B cell (primary cell): ENCODE results near the gene SMAD7. TPM values are rescaled to one million over a fixed set of nuclear protein-coding genes. Genes with fewer than 3 reads are reported as not detected.

ENCODE experiments used
- ATAC-seq: fragments of 200-7000 bp; cut with Tn5 transposase; one replicate; pipeline ENCODE4 v1.10.0; 2021; ENCODE audit warnings: low read depth, mild to moderate bottlenecking, moderate number of reproducible peaks, moderate library complexity
- CTCF ChIA-PET: fragments of 350-600 bp; sonication (Branson Sonifier 250); formaldehyde crosslinking; loops from one replicate; lab custom pipeline; 2021; ENCODE audit warnings: antibody characterized with exemption, inconsistent platforms; lab: Charles Lee
- POLR2A ChIA-PET: fragments of 350-600 bp; sonication (Branson Sonifier 250); formaldehyde crosslinking; loops from one replicate; lab custom pipeline; 2021; ENCODE audit warnings: antibody characterized with exemption; lab: Charles Lee
- DNase-seq: peaks from one replicate; pipeline ENCODE4 v3.0.0; 2013
- H2AFZ ChIP-seq: 2 replicates; pipeline ENCODE4 v1.6.1; 2012; ENCODE audit warnings: mild to moderate bottlenecking, low read depth, low read length; ENCODE audit not compliant: insufficient read depth, poor library complexity, severe bottlenecking
- H3K27ac ChIP-seq, 2 donors: 1 replicate in 1 of 2; 2 replicates in 1 of 2; pipeline ENCODE4 v1.5.1; 2012 to 2013; ENCODE audit warnings: low read length in 2 of 2, mild to moderate bottlenecking in 2 of 2, moderate library complexity in 1 of 2
- H3K27me3 ChIP-seq, 4 experiments: fragments of 200-600 bp in 1 of 4; sonication (generic) in 1 of 4; replicated peaks in 1 of 4; 1 replicate in 2 of 4; 2 replicates in 2 of 4; pipeline versions ENCODE4 v1.6.1 to v1.7.0; 2013 to 2016; ENCODE audit warnings: low read length in 3 of 4, mild to moderate bottlenecking in 2 of 4, mixed read lengths in 1 of 4, moderate library complexity in 1 of 4; ENCODE audit not compliant: insufficient read depth in 4 of 4, control insufficient read depth in 3 of 4; ENCODE audit errors: control extremely low read depth in 1 of 4
- H3K36me3 ChIP-seq, 2 experiments: replicated peaks in 1 of 2; 1 replicate in 1 of 2; 2 replicates in 1 of 2; pipeline versions ENCODE4 v1.6.1 to v1.7.1; 2013; ENCODE audit warnings: low read length in 1 of 2; ENCODE audit not compliant: insufficient read depth in 2 of 2, control insufficient read depth in 1 of 2; ENCODE audit errors: control extremely low read depth in 1 of 2, extremely low read depth in 1 of 2
- H3K4me1 ChIP-seq, 2 donors: fragments of 200-600 bp in 1 of 2; sonication (generic) in 1 of 2; 1 replicate in 1 of 2; 2 replicates in 1 of 2; pipeline versions ENCODE4 v1.5.1 to v1.6.1; 2013 to 2017; ENCODE audit warnings: low read length in 2 of 2; ENCODE audit not compliant: control insufficient read depth in 2 of 2, insufficient read depth in 2 of 2
- H3K4me2 ChIP-seq: replicated peaks from 2 replicates; pipeline ENCODE3; 2012; ENCODE audit warnings: mild to moderate bottlenecking, low read depth, low read length; ENCODE audit not compliant: poor library complexity, severe bottlenecking
- H3K4me3 ChIP-seq, 5 experiments: fragments of 200-600 bp in 1 of 5; sonication (generic) in 1 of 5; 1 replicate in 3 of 5; 2 replicates in 2 of 5; pipeline versions ENCODE4 v1.5.1 to v1.7.0; 2011 to 2016; ENCODE audit warnings: low read length in 4 of 5, mild to moderate bottlenecking in 4 of 5, low read depth in 2 of 5, control low read depth in 1 of 5, moderate library complexity in 1 of 5; ENCODE audit not compliant: insufficient read depth in 1 of 5; ENCODE audit errors: control extremely low read depth in 1 of 5, extremely low read depth in 1 of 5
- H3K79me2 ChIP-seq: fragments of 200-600 bp; sonication (generic); one replicate; pipeline ENCODE4 v1.6.0; 2016; ENCODE audit warnings: low read length; ENCODE audit not compliant: control insufficient read depth, insufficient read depth
- H3K9ac ChIP-seq: fragments of 200-600 bp; sonication (generic); 2 replicates; pipeline ENCODE4 v1.6.1; 2017; ENCODE audit warnings: mild to moderate bottlenecking, low read length, moderate library complexity
- H3K9me3 ChIP-seq, 3 donors: one replicate each; pipeline versions ENCODE4 v1.6.1 to v1.7.1; 2013; ENCODE audit warnings: low read length in 2 of 3; ENCODE audit not compliant: control insufficient read depth in 2 of 3, insufficient read depth in 1 of 3; ENCODE audit errors: control extremely low read depth in 1 of 3
- H4K20me1 ChIP-seq: 2 replicates; pipeline ENCODE4 v1.6.0; 2012; ENCODE audit warnings: mild to moderate bottlenecking, low read length; ENCODE audit not compliant: insufficient read depth, control insufficient read depth, poor library complexity, severe bottlenecking
- H3K27ac Mint-ChIP-seq: one replicate; pipeline ENCODE4 v1.8.0; 2021; ENCODE audit warnings: mixed read lengths
- H3K27me3 Mint-ChIP-seq: one replicate; pipeline ENCODE4 v1.8.0; 2021; ENCODE audit warnings: mixed read lengths
- H3K4me1 Mint-ChIP-seq: one replicate; pipeline ENCODE4 v1.8.0; 2021; ENCODE audit warnings: mixed read lengths
- H3K4me3 Mint-ChIP-seq: one replicate; pipeline ENCODE4 v1.8.0; 2021; ENCODE audit warnings: mixed read lengths
- H3K9me3 Mint-ChIP-seq: one replicate; pipeline ENCODE4 v1.8.0; 2022; ENCODE audit warnings: mixed read lengths; ENCODE audit not compliant: insufficient read depth
- EZH2 ChIP-seq: IDR thresholded peaks from 2 replicates; pipeline ENCODE4 v1.6.1; 2012; ENCODE audit warnings: borderline replicate concordance, low read depth, mild to moderate bottlenecking, moderate library complexity, low read length; ENCODE audit not compliant: insufficient read depth, poor library complexity, severe bottlenecking
- WGBS: methylation state at CpG from one replicate; pipeline ENCODE4 v1.1.5; 2013; ENCODE audit warnings: missing lambda C conversion rate; ENCODE audit not compliant: insufficient coverage; 5-methylcytosine and 5-hydroxymethylcytosine counted together
- intact Hi-C: fragments of 100-400 bp; cut with micrococcal nuclease; formaldehyde crosslinking; loops from one replicate; pipeline ENCODE4 v1.10.0; 2022
- polyA plus RNA-seq: library from polyadenylated mRNA; depleted of rRNA; stranded (reverse); fragments of >200 nt; gene quantifications from 2 replicates; pipeline ENCODE4 v1.2.3, GENCODE V29; 2012
- total RNA-seq, 2 donors: library from RNA; stranded (reverse); fragments of 120-200 nt in 1 of 2; gene quantifications; 1 replicate in 1 of 2; 2 replicates in 1 of 2; pipeline versions ENCODE4 v1.2.3 to v1.2.4, GENCODE V29; 2013 to 2022
- TF ChIP-seq, protein P1 (sequence below): fragments of 200-600 bp; IDR thresholded peaks from one replicate; pipeline ENCODE4 v1.8.0; 2022; ENCODE audit warnings: antibody characterized with exemption, mild to moderate bottlenecking

SMAD7 gene
- total and polyA plus RNA-seq, 2 donors (not counting 1 experiment from before 2014, with no cell fraction given), result 10.1 to 20.9 TPM

DNA sequence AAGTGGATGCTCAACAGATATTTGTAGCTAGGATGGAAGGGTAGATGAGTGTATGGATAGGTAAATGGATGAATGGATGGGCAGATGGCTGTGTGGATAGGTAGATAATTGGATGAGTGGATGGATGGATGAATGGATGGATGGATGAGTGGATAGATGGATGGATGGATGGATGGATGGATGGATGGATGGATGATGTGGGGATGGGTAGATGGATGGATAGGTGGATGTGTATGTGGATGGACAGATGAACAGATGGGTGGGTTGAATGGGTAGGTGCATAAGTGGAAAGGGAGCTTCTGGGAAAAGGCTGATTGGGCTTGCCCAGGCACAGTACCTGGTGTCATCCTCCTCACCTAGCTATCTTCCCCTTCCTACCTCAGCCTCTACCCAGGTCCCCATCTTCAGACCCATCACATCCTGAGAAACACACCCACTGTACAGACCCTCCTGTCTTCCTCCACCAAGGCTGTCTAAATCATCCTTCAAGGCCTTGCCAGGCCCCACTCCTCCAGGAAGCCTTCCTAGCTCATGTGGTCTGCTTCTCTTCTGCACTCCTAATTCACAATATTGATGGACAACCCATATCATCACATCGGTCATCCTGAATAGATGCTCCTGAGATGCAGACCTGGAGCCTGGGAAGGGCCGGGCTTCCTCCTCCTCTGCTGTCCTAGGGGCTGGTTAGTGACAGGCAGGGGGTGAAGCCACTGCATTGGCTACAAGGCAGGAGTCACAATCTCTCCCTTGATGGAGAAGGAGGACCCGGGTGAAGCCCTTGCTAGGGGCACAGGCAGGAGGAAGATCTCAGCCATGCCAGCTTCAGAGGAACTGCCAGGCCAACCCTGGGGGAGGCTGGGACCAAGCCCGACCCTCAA, 49.4 kb downstream of the SMAD7 start:
- Mint-ChIP-seq H3K4me3 (no peak overlapping the region), H3K27me3 (peaks cover 6% of the 10 kb centered on the region), H3K9me3 (peaks cover 9% of the 10 kb centered on the region), H3K27ac (no peak overlapping the region), H3K4me1 (peaks cover 12% of the 10 kb centered on the region)
- Histone ChIP-seq H3K4me2 (no peak overlapping the region), H3K9ac (no peak overlapping the region), H3K4me1 (peaks cover 10 to 11% of the 10 kb centered on the region in 2 donors), H2AFZ (no peak overlapping the region), H3K36me3 (no peaks in the 10 kb centered on the region), H3K79me2 (no peaks in the 10 kb centered on the region), H3K9me3 (peaks cover 0 to 22% (median 10%) of the 10 kb centered on the region in 3 donors), H3K27ac (no peak overlapping the region), H3K4me3 (no peak overlapping the region), H3K27me3 (no peaks in the 10 kb centered on the region), H4K20me1 (no peaks in the 10 kb centered on the region)
- ChIA-PET POLR2A (no interaction called here), CTCF (no interaction called here)
- TF ChIP-seq, protein P1, sequence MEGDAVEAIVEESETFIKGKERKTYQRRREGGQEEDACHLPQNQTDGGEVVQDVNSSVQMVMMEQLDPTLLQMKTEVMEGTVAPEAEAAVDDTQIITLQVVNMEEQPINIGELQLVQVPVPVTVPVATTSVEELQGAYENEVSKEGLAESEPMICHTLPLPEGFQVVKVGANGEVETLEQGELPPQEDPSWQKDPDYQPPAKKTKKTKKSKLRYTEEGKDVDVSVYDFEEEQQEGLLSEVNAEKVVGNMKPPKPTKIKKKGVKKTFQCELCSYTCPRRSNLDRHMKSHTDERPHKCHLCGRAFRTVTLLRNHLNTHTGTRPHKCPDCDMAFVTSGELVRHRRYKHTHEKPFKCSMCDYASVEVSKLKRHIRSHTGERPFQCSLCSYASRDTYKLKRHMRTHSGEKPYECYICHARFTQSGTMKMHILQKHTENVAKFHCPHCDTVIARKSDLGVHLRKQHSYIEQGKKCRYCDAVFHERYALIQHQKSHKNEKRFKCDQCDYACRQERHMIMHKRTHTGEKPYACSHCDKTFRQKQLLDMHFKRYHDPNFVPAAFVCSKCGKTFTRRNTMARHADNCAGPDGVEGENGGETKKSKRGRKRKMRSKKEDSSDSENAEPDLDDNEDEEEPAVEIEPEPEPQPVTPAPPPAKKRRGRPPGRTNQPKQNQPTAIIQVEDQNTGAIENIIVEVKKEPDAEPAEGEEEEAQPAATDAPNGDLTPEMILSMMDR, result no peak
- no peak for TF ChIP-seq EZH2
- WGBS, result 50% methylated on average over 3 of the region's 4 CpGs
- ATAC-seq, result no peak
- DNase-seq, result no peak
- intact Hi-C loops, result no loop called here

DNA sequence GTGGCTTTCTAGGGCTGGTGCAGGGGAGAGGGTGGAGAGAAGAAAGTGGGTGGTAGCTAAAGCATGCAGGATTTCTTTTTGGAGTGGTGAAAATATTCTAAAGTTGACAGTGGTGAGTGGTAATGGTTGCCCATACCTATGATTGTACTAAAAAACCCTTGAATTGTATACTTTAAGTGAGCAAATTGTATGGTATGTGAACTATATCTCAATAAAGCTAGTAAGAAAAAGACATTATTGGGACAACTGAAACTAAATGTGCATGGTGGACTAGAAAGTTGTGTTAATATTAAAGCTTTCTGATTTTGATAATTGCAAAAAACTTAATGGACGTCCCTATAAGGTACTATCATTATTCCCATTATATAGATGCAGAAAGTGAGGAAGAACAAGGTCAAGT, 50.3 kb downstream of the SMAD7 start:
- TF ChIP-seq, protein P1, result no peak
- TF ChIP-seq EZH2, result no peak
- H3K9me3 ChIP-seq, result peaks cover 0 to 22% (median 10%) of the 10 kb centered on the region in 3 donors
- intact Hi-C loops, result no loop called here
- Mint-ChIP-seq H3K27ac (no peak overlapping the region), H3K27me3 (peaks cover 6% of the 10 kb centered on the region), H3K9me3 (peaks cover 9% of the 10 kb centered on the region), H3K4me3 (no peak overlapping the region), H3K4me1 (peaks cover 18% of the 10 kb centered on the region)
- no peak overlapping the region for H2AFZ ChIP-seq
- no peak for DNase-seq
- no peak overlapping the region for H3K4me3 ChIP-seq
- H3K4me2 ChIP-seq, result no peak overlapping the region
- no peak overlapping the region for H3K9ac ChIP-seq
- no peaks in the 10 kb centered on the region for H3K79me2 ChIP-seq
- no peak for ATAC-seq
- no peaks in the 10 kb centered on the region for H4K20me1 ChIP-seq
- no peaks in the 10 kb centered on the region for H3K36me3 ChIP-seq
- no peak overlapping the region for H3K27ac ChIP-seq
- POLR2A ChIA-PET, result interaction anchor here (0.6 kb wide), 1 partner anchor 11 kb away, joined by 6 read pairs; no protein-coding TSS in a partner anchor
- no CpG with 5 or more reads among the region's 1 CpG for WGBS
- CTCF ChIA-PET, result no interaction called here
- peaks cover 14 to 16% of the 10 kb centered on the region in 2 donors for H3K4me1 ChIP-seq
- H3K27me3 ChIP-seq, result no peaks in the 10 kb centered on the region
